HepG2 (cell line): ENCODE results near the gene OVAAL. TPM values are rescaled to one million over a fixed set of nuclear protein-coding genes. Genes with fewer than 3 reads are reported as not detected.

Experiments used
- BHLHE40 ChIP-seq: IDR thresholded peaks from 2 replicates; pipeline ENCODE4 v1.6.1; 2011; ENCODE audit warnings: low read length, improper control_type of control experiment
- BRF2 ChIP-seq: sonication (generic); formaldehyde crosslinking; IDR thresholded peaks from 2 replicates; pipeline ENCODE4 v1.8.1; 2022; ENCODE audit warnings: mild to moderate bottlenecking, missing genetic modification reagents
- ELK4 ChIP-seq: sonication (generic); formaldehyde crosslinking; IDR thresholded peaks from 2 replicates; pipeline ENCODE4 v1.9.0; 2021; ENCODE audit warnings: missing genetic modification reagents, borderline replicate concordance
- PCBP1 ChIP-seq: fragments of 200-400 bp; formaldehyde crosslinking; IDR thresholded peaks from 2 replicates; pipeline ENCODE4 v1.6.1; 2017; ENCODE audit warnings: mild to moderate bottlenecking, low read depth, low read length, borderline replicate concordance
- ZNF205 ChIP-seq: IDR thresholded peaks from 2 replicates; pipeline ENCODE4 v1.6.1; 2018; ENCODE audit warnings: missing biosample characterization, missing genetic modification reagents
- ZNF260 ChIP-seq: sonication (generic); formaldehyde crosslinking; IDR thresholded peaks from 2 replicates; pipeline ENCODE4 v1.4.0; 2020; ENCODE audit warnings: missing genetic modification reagents, low read depth, mild to moderate bottlenecking, borderline replicate concordance
- ZNF263 ChIP-seq: sonication (generic); formaldehyde crosslinking; IDR thresholded peaks from 2 replicates; pipeline ENCODE4 v1.4.0; 2020; ENCODE audit warnings: missing genetic modification reagents
- ZNF747 ChIP-seq: sonication (generic); formaldehyde crosslinking; IDR thresholded peaks from 2 replicates; pipeline ENCODE4 v1.8.1; 2023; ENCODE audit warnings: missing genetic modification reagents, mild to moderate bottlenecking, borderline replicate concordance
- polyA plus RNA-seq, 8 experiments: library from polyadenylated mRNA; depleted of rRNA in 3 of 8; stranded (reverse) in 7 of 8; unstranded in 1 of 8; fragments of >200 nt; fragmentation: Illumina TruSeq in 4 of 8; extraction: Trizol in 4 of 8; gene quantifications; 2 replicates each; pipeline versions ENCODE4 v1.2.1 to v1.2.3, GENCODE V29; 2011 to 2016; ENCODE audit warnings: low read depth in 4 of 8, missing spikeins in 1 of 8, mixed read lengths in 1 of 8; ENCODE audit not compliant: insufficient read depth in 1 of 8
- total RNA-seq, 5 experiments: library from RNA; depleted of rRNA; stranded (reverse); fragments of >200 nt; fragmentation: Illumina TruSeq; extraction: Trizol; gene quantifications; 2 replicates each; pipeline ENCODE4 v1.2.3, GENCODE V29; 2016; ENCODE audit warnings: low read depth in 1 of 5
- TF ChIP-seq, protein P1 (sequence below): sonication (generic); formaldehyde crosslinking; conservative IDR thresholded peaks from 2 replicates; pipeline ENCODE4 v1.8.0; 2022; ENCODE audit warnings: missing genetic modification reagents
- TF ChIP-seq, protein P2 (sequence below): sonication (generic); formaldehyde crosslinking; IDR thresholded peaks from 2 replicates; pipeline ENCODE4 v1.4.0; 2020; ENCODE audit warnings: mild to moderate bottlenecking, missing genetic modification reagents, borderline replicate concordance

OVAAL gene
- total and polyA plus RNA-seq, 2 of the 13 experiments (the other 11 are each of a cell fraction or from before 2014, with no cell fraction given) = 0.04 TPM; not detected in 1

- no peak for TF ChIP-seq ELK4 (CRISPR knock-in tag)
- TF ChIP-seq, protein P1, sequence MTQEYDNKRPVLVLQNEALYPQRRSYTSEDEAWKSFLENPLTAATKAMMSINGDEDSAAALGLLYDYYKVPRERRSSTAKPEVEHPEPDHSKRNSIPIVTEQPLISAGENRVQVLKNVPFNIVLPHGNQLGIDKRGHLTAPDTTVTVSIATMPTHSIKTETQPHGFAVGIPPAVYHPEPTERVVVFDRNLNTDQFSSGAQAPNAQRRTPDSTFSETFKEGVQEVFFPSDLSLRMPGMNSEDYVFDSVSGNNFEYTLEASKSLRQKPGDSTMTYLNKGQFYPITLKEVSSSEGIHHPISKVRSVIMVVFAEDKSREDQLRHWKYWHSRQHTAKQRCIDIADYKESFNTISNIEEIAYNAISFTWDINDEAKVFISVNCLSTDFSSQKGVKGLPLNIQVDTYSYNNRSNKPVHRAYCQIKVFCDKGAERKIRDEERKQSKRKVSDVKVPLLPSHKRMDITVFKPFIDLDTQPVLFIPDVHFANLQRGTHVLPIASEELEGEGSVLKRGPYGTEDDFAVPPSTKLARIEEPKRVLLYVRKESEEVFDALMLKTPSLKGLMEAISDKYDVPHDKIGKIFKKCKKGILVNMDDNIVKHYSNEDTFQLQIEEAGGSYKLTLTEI = no peak
- no peak for TF ChIP-seq BHLHE40
- TF ChIP-seq, protein P2, sequence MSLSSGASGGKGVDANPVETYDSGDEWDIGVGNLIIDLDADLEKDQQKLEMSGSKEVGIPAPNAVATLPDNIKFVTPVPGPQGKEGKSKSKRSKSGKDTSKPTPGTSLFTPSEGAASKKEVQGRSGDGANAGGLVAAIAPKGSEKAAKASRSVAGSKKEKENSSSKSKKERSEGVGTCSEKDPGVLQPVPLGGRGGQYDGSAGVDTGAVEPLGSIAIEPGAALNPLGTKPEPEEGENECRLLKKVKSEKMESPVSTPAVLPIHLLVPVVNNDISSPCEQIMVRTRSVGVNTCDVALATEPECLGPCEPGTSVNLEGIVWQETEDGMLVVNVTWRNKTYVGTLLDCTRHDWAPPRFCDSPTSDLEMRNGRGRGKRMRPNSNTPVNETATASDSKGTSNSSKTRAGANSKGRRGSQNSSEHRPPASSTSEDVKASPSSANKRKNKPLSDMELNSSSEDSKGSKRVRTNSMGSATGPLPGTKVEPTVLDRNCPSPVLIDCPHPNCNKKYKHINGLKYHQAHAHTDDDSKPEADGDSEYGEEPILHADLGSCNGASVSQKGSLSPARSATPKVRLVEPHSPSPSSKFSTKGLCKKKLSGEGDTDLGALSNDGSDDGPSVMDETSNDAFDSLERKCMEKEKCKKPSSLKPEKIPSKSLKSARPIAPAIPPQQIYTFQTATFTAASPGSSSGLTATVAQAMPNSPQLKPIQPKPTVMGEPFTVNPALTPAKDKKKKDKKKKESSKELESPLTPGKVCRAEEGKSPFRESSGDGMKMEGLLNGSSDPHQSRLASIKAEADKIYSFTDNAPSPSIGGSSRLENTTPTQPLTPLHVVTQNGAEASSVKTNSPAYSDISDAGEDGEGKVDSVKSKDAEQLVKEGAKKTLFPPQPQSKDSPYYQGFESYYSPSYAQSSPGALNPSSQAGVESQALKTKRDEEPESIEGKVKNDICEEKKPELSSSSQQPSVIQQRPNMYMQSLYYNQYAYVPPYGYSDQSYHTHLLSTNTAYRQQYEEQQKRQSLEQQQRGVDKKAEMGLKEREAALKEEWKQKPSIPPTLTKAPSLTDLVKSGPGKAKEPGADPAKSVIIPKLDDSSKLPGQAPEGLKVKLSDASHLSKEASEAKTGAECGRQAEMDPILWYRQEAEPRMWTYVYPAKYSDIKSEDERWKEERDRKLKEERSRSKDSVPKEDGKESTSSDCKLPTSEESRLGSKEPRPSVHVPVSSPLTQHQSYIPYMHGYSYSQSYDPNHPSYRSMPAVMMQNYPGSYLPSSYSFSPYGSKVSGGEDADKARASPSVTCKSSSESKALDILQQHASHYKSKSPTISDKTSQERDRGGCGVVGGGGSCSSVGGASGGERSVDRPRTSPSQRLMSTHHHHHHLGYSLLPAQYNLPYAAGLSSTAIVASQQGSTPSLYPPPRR (CRISPR knock-in tag) = no peak
- TF ChIP-seq ZNF205 (CRISPR knock-in tag) = no peak
- no peak for TF ChIP-seq ZNF263 (CRISPR knock-in tag)
- TF ChIP-seq ZNF260 (CRISPR knock-in tag) = no peak
- TF ChIP-seq PCBP1 = no peak
- no peak for TF ChIP-seq ZNF747 (CRISPR knock-in tag)
- no peak for TF ChIP-seq BRF2 (CRISPR knock-in tag)
- TF ChIP-seq, all 625 proteins: peak for 0
Measured at GRCh38 chr1:180532854-180533253, 25.9 kb upstream of the OVAAL start (continued).
